Osteoblast (primary cell): ENCODE data around the gene VAMP8. TPM values are rescaled to one million over a fixed set of nuclear protein-coding genes. Genes with fewer than 3 reads are reported as not detected.

Source experiments
- DNase-seq: peaks from one replicate; pipeline ENCODE4 v3.0.0; 2011; ENCODE audit warnings: low spot score, mixed read lengths; ENCODE audit not compliant: insufficient read length; ENCODE audit errors: missing footprints
- H2AFZ ChIP-seq: 2 replicates; pipeline ENCODE4 v1.6.0; 2011; ENCODE audit warnings: mild to moderate bottlenecking, low read length
- H3K27ac ChIP-seq: 2 replicates; pipeline ENCODE4 v1.5.1; 2011; ENCODE audit warnings: mild to moderate bottlenecking, low read depth, low read length, moderate library complexity
- H3K27me3 ChIP-seq: 2 replicates; pipeline ENCODE4 v1.6.0; 2012; ENCODE audit warnings: mild to moderate bottlenecking, control low read depth, inconsistent platforms, low read length, moderate library complexity; ENCODE audit not compliant: insufficient read depth
- H3K36me3 ChIP-seq: 2 replicates; pipeline ENCODE4 v1.5.1; 2011; ENCODE audit warnings: mild to moderate bottlenecking, low read length, control low read depth, moderate library complexity; ENCODE audit not compliant: insufficient read depth
- H3K4me1 ChIP-seq: 2 replicates; pipeline ENCODE4 v1.5.1; 2011; ENCODE audit warnings: mild to moderate bottlenecking, low read length, control low read depth, moderate library complexity; ENCODE audit not compliant: insufficient read depth
- H3K4me2 ChIP-seq: 2 replicates; pipeline ENCODE4 v1.6.0; 2011; ENCODE audit warnings: mild to moderate bottlenecking, low read length; ENCODE audit not compliant: insufficient read depth
- H3K4me3 ChIP-seq: fragments of 200-600 bp; sonication (generic); 3 replicates; pipeline ENCODE4 v1.5.1; 2012; ENCODE audit warnings: mild to moderate bottlenecking, low read length, inconsistent platforms; ENCODE audit not compliant: insufficient read depth
- H3K79me2 ChIP-seq: 2 replicates; pipeline ENCODE4 v1.6.0; 2012; ENCODE audit warnings: mild to moderate bottlenecking, low read length, control low read depth, inconsistent platforms; ENCODE audit not compliant: insufficient read depth
- H3K9me3 ChIP-seq: 2 replicates; pipeline ENCODE4 v1.5.1; 2011; ENCODE audit warnings: low read depth, low read length, control low read depth
- H4K20me1 ChIP-seq: 2 replicates; pipeline ENCODE4 v1.6.0; 2012; ENCODE audit warnings: mild to moderate bottlenecking, low read length, control low read depth; ENCODE audit not compliant: insufficient read depth
- total RNA-seq: library from RNA; depleted of rRNA; stranded (reverse); fragments of >200 nt; gene quantifications from 2 replicates; pipeline ENCODE4 v1.2.3, GENCODE V29; 2012
- TF ChIP-seq, protein P1 (sequence below): IDR thresholded peaks from 2 replicates; pipeline ENCODE4 v1.5.1; 2011; ENCODE audit warnings: mild to moderate bottlenecking, low read depth, low read length, moderate library complexity; ENCODE audit errors: extremely low read depth

Gene VAMP8
- total RNA-seq, 1 donor = 2.5 TPM

DNA sequence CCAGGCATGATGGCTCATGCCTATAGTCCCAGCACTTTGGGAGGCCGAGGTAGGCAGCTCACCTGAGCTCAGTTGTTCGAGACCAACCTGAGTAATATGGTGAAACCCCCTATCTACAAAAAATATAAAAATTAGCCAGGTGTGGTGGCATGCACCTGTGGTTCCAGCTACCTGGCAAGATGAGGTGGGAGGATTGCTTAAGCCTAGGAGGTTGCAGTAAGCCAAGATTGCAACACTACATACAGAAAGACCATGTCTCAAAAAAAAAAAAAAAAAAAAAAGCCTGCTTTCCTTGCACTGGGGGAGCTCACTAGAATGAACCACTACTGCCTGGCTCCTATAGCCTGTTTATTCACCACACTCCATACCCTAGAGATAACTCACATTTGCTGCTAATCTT lies 45.8 kb upstream of the VAMP8 start:
- DNase-seq = no peak
- Histone ChIP-seq H3K4me1 (peaks cover 5% of the 10 kb centered on the region), H3K79me2 (peaks cover 3% of the 10 kb centered on the region), H3K4me3 (no peak overlapping the region), H3K9me3 (no peaks in the 10 kb centered on the region), H3K27me3 (peaks cover 5% of the 10 kb centered on the region), H3K4me2 (no peak overlapping the region), H4K20me1 (no peaks in the 10 kb centered on the region), H3K27ac (no peak overlapping the region), H2AFZ (no peak overlapping the region), H3K36me3 (no peaks in the 10 kb centered on the region)
- TF ChIP-seq, protein P1, sequence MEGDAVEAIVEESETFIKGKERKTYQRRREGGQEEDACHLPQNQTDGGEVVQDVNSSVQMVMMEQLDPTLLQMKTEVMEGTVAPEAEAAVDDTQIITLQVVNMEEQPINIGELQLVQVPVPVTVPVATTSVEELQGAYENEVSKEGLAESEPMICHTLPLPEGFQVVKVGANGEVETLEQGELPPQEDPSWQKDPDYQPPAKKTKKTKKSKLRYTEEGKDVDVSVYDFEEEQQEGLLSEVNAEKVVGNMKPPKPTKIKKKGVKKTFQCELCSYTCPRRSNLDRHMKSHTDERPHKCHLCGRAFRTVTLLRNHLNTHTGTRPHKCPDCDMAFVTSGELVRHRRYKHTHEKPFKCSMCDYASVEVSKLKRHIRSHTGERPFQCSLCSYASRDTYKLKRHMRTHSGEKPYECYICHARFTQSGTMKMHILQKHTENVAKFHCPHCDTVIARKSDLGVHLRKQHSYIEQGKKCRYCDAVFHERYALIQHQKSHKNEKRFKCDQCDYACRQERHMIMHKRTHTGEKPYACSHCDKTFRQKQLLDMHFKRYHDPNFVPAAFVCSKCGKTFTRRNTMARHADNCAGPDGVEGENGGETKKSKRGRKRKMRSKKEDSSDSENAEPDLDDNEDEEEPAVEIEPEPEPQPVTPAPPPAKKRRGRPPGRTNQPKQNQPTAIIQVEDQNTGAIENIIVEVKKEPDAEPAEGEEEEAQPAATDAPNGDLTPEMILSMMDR = no peak

GRCh38 chr2:85534099-85534498 lies 43.3 kb upstream of the VAMP8 start:
- TF ChIP-seq, protein P1 = no peak
- Histone ChIP-seq H3K4me3 (no peak overlapping the region), H3K9me3 (no peaks in the 10 kb centered on the region), H4K20me1 (no peaks in the 10 kb centered on the region), H3K4me2 (no peak overlapping the region), H3K36me3 (no peaks in the 10 kb centered on the region), H3K27me3 (no peaks in the 10 kb centered on the region), H3K4me1 (peaks cover 18% of the 10 kb centered on the region), H3K27ac (no peak overlapping the region), H3K79me2 (peaks cover 24% of the 10 kb centered on the region), H2AFZ (no peak overlapping the region)
- no peak for DNase-seq

DNA sequence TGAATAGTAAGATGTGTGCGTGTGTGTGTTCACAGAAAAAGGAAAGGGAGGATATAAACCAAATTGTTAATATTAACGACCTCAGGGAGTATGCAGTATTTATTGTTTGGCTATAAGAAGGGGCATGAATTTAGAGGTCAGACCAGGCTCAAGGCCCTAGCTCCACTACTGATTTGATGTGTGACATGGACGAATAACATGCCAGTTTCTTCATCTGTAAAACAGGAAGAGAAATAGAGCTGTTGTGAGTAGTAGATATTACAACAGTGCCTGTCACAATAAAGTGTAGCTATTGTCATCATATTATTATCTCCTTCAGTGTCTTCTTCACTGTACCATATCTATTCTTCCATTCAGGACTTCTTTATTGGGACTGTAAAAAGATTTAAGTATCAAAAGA lies 42.5 kb upstream of the VAMP8 start:
- H3K9me3 ChIP-seq = no peaks in the 10 kb centered on the region
- no peak for DNase-seq
- H4K20me1 ChIP-seq = peaks cover 3% of the 10 kb centered on the region
- no peaks in the 10 kb centered on the region for H3K36me3 ChIP-seq
- peaks cover 18% of the 10 kb centered on the region for H3K4me1 ChIP-seq
- no peaks in the 10 kb centered on the region for H3K27me3 ChIP-seq
- H3K4me3 ChIP-seq = no peak overlapping the region
- no peak overlapping the region for H2AFZ ChIP-seq
- H3K4me2 ChIP-seq = no peak overlapping the region
- H3K27ac ChIP-seq = no peak overlapping the region
- TF ChIP-seq, protein P1 = no peak
- peaks cover 32% of the 10 kb centered on the region for H3K79me2 ChIP-seq

GRCh38 chr2:85536479-85536878 lies 40.9 kb upstream of the VAMP8 start:
- H3K79me2 ChIP-seq = peaks cover 48% of the 10 kb centered on the region
- peak; percentile 95 for DNase-seq
- H3K27me3 ChIP-seq = no peaks in the 10 kb centered on the region
- H3K27ac ChIP-seq = peak overlapping the region; percentile 99
- H4K20me1 ChIP-seq = peaks cover 18% of the 10 kb centered on the region
- no peaks in the 10 kb centered on the region for H3K9me3 ChIP-seq
- H3K36me3 ChIP-seq = peaks cover 9% of the 10 kb centered on the region
- H2AFZ ChIP-seq = peak overlapping the region; percentile 85
- TF ChIP-seq, protein P1 = no peak
- peak overlapping the region; percentile 82 for H3K4me2 ChIP-seq
- no peak overlapping the region for H3K4me3 ChIP-seq
- H3K4me1 ChIP-seq = peaks cover 26% of the 10 kb centered on the region
